Keratinocyte (primary cell): ENCODE data around the gene LRRFIP2.

Experiments used
- EZH2 ChIP-seq: IDR thresholded peaks from one replicate; pipeline ENCODE4 v1.6.1; 2012; ENCODE audit warnings: inconsistent platforms, mild to moderate bottlenecking, low read length, moderate library complexity
- TF ChIP-seq, protein P1 (sequence below), 3 experiments: IDR thresholded peaks in 1 of 3; conservative IDR thresholded peaks in 1 of 3; optimal IDR thresholded peaks in 1 of 3; 2 replicates in 2 of 3; 3 replicates in 1 of 3; pipeline versions ENCODE3 to v1.5.1; 2011; ENCODE audit warnings: low read length in 3 of 3, mild to moderate bottlenecking in 3 of 3, moderate library complexity in 2 of 3, control low read depth in 1 of 3, inconsistent platforms in 1 of 3; ENCODE audit not compliant: insufficient read depth in 2 of 3; ENCODE audit errors: extremely low read depth in 1 of 3

DNA sequence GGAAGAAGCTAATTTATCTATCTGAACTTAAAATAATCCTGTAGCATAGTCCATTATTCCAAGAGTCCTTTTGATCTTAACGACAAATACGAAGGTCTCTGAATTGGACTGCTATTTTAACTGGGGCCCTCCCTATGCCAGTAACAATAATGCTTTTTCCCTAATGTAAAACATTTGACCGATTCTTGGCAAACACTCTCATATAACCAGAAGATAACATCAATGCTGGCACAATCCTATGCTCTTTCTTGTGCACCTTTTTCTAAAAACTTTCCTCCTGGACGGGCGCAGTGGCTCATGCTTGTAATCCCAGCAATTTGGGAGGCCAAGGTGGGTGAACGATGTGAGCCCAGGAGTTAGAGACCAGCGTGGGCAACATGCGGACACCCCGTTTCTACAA lies 3.9 kb downstream of the LRRFIP2 start:
- TF ChIP-seq, protein P1, sequence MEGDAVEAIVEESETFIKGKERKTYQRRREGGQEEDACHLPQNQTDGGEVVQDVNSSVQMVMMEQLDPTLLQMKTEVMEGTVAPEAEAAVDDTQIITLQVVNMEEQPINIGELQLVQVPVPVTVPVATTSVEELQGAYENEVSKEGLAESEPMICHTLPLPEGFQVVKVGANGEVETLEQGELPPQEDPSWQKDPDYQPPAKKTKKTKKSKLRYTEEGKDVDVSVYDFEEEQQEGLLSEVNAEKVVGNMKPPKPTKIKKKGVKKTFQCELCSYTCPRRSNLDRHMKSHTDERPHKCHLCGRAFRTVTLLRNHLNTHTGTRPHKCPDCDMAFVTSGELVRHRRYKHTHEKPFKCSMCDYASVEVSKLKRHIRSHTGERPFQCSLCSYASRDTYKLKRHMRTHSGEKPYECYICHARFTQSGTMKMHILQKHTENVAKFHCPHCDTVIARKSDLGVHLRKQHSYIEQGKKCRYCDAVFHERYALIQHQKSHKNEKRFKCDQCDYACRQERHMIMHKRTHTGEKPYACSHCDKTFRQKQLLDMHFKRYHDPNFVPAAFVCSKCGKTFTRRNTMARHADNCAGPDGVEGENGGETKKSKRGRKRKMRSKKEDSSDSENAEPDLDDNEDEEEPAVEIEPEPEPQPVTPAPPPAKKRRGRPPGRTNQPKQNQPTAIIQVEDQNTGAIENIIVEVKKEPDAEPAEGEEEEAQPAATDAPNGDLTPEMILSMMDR (optimal IDR thresholded peaks at IDR 0.05 in 1 of 3, IDR thresholded peaks at IDR 0.05 in 1 of 3, conservative IDR thresholded peaks at IDR 0.05 in 1 of 3; ENCODE audit: extremely low read depth in 1 of 3, insufficient read depth in 2 of 3, low read length in 3 of 3): no peak
- no peak for TF ChIP-seq EZH2
